Kasumi-1 (cell line): ENCODE data around the gene DXO.
"Not testable (repeated sequence)": the region's sequence is repeated elsewhere in the genome, so short reads cannot be mapped to it uniquely, and the experiment has no call there.

ENCODE experiments used
- DNase-seq, 2 experiments: peaks; one replicate each; lab custom pipeline; 2025; lab: John Stamatoyannopoulos, UW

The DXO gene

DNA sequence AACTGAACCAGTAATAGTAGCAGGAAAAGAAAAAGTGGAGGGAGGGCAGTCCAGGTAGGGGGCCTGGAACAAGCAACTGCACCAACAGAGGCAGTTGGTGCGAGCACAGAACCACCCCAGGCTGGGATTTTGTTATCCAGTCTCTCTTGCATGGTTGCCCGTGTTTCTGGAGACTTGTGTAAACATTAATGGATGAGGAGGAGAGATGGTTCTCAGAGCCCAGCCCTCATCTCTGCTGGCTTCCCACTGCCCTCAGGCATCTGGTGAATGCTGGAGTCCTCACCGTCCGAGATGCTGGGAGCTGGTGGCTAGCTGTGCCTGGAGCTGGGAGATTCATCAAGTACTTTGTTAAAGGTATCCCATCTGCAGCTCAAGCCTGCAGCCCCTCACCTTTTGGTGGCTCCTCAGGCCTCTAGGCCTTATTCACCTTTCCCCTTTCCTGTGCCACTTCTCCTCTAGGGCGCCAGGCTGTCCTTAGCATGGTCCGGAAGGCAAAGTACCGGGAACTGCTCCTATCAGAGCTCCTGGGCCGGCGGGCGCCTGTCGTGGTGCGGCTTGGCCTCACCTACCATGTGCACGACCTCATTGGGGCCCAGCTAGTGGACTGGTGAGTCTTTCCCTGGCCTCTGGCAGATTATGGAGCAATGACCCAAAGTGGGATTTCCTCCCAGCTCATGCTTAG, 8.4 kb upstream of the DXO start:
- not testable (repeated sequence) for DNase-seq

DNA sequence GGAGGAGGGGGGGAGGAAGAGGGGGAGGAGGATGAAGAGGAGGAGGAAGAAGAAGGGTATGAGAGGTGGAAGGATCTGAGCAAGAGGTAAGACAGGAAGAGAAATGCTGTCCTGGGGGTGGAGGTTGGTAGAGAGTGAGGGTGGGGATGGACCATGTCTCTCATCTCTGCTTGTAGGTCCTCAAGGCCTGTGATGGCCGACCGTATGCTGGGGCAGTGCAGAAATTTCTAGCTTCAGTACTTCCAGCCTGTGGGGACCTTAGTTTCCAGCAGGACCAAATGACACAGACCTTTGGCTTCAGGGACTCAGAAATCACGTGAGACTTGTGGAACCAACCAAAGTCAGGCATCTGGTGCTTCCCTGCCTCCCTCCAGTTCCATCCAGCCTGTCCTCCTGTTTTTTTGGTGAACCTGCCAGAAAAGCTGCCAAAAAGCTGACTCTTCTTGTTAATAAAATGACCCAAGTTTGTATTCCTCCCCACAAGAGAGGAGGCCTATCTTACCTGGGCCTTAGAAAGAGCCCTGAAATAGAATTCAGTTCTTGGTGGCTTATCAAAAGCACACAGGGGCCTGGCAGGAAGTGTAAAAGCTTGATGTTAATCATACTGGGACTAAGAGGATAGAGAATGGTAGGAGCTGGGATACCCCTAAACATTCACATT, 7.4 kb upstream of the DXO start:
- no peak for DNase-seq

DNA sequence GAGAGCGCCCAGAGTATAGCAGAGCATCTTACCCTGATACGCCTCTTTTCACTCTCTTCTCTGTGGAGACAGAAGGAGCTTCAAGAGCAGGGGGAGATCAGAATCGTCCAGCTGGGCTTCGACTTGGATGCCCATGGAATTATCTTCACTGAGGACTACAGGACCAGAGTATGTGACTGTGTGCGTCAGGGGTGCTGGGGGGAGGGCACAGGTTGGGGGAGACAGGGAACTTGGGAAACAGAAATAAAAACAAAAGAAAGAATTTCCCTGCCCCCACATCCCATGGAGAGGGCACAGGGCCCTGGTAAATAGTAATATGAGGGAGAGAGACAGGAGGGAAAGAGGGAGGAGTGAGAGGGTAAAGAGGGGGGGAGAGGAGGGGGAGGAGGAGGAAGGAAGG, 6.9 kb upstream of the DXO start:
- no peak for DNase-seq

DNA sequence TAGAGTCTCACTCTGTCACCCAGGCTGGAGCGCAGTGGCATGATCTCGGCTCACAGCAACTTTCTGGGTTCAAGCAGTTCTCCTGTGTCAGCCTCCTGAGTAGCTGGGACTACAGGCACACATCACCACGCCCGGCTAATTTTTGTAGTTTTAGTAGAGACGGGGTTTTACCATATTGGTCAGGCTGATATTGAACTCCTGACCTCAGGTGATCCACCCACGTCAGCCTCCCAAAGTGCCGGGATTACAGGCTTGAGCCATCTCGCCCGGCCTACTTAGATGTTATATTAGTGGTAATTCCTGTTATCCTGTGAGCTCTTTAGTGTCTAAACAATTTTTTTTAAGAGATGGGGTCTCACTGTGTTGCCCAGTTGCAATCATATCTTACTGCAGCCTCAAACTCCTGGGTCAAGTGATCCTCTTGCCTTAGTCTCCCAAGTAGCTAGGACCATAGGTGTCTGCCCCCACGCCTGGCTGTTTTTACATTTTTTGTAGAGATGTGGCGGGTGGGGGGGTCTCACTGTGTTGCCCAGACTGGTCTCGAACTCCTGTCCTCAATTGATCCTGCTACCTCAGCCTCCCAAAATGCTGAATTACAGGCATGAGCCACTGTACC, 6.0 kb upstream of the DXO start:
- DNase-seq, result no peak

DNA sequence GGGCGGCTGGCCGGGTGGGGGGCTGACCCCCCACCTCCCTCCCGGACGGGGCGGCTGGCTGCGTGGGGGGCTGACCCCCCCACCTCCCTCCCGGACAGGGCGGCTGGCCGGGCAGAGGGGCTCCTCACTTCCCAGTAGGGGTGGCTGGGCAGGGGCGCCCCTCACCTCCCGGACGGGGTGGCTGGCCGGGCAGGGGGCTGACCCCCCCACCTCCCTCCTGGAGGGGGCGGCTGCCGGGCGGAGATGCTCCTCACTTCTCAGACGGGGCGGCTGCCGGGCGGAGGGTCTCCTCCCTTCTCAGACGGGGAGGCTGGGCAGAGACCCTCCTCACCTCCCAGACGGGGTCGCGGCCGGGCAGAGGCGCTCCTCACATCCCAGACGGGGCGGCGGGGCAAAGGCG, 4.1 kb upstream of the DXO start:
- DNase-seq, result not testable (repeated sequence)

DNA sequence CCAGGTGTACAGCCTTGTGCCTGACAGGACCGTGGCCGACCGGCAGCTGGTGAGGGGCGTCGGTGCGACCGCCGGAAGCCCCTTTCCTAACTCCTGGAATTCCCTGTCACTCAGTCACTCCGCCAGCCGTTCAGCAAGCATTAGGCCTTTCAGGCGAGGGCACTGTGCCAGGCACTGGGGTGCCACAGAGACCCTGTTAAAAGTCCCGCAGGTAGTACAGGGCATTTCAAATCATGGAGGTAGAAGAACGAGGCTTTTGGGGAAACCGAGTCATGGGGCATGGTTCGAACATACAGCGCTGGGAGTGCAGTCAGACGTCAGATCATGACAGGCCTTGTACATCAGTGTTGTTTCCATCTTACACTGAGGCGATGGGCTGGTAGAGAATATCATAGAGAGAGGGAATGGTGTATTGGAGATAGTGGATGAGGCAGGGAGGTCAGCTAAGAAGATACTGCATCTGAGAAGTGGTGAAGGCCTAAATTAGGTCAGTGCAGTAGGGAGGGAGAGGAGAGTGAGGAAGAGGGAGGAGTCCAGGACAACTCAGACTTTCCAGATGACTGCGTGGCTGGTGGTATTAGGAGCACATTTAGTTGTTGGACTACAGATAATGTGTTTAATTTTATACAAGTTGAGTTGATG, 892 bp upstream of the DXO start:
- DNase-seq, result no peak

DNA sequence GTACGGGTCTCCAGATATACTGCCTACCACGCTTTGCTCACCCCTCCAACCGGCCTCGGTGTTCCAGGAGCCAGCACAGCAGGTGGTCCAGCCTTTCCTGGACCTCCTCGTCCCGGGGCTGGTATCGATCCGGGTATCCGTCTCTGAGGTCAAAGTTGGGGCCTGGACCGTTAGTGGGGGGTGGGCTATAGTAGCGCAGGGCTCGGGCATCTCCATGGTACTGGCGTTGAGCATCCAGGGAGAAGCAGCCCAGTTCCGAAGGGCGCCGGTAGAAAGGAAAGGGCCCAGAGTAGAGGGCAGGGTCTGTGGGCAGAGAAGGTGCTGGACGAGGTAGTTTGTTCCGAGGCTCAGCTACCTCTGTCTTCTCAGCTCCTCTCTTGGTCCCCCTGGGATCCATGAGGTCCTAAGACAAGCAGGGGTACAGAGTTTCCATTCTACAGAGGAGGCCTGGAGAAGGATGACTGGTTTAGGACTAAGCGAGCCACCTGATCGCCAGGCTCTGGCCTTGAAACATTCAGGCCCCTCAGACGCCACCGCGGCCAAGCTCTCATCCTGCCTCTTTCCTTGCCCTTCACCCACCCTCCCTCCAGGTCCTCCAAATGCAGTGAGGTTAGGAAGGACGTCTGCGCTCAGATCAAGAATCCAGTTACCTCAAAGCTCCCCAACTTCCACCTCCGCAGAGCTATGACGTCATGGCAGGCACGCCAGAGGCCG, 502 bp downstream of the DXO start:
- DNase-seq, result no peak

DNA sequence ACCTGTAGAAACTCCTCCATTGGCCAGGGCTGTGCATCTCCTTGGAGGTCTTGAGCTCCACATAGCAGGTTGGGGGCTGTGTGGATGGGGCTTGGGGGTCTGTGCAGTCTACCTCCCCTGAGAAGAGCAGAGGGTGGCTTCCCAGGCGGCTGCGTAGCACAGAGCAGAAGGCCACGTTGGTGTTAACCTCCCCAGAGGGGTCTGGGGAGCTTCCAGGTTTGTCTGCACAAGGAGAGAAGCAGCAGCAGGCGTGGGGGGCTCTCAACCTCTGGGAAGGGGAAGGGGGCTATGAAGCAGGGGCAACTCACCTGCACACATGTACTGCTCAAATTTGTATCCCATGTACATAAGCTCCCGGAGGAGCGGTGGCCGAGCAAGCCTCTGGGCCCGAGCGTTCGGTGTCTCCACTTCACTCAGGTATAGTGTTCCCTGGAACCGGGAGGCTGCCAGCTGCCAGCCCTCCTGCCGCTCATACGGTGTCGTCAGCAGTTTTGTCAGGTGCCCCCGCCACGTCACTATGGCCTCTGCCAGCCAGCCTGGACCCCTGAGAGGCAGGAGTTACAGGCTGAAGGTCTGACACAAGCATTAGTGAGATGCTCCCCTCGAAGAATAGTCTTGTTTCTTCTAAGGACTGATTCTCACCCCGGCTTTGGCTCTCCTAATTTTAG, 1.2 kb downstream of the DXO start:
- DNase-seq, result no peak

DNA sequence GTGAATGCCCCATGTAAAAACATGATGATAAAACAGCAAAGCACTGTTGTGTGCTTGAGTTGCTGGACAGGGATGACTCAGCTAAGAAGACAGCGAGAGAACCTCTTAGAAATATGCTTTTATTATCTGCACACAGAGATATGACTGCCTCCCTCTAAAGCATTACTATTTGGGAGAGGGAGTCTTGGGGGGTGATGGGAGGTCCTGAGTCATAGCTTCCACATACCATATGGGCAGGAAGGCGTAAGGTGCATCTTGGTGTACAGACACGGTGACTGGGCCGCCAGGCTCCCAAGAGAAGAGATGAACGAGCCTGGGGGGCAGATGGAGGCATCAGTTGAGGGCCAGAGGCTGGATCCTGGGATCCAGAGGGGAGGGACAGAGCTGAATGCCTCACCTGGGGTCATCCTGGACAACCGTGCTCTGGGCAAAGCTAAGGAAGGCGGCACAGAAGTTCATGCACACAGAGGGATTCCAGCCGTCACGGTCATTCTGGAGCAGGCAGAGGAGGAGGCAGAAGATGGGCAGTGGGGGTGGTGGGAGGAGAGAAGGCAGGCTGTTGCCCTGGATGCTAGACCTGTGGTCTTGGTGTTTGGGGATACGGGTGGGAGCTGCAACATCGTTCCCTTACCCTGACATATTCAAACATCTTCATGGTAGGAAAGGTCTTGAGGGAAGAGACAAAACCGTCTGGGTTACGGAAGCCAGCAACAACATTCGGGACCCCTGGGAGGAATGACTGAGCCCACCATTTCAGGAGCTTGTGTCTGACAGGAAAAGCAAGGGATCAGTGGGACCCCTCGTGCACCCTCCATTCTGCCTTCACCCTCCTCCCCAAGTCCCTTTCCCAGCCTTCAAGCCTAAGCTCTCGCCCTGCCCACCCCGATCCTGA, 2.0 kb downstream of the DXO start:
- no peak for DNase-seq

DNA sequence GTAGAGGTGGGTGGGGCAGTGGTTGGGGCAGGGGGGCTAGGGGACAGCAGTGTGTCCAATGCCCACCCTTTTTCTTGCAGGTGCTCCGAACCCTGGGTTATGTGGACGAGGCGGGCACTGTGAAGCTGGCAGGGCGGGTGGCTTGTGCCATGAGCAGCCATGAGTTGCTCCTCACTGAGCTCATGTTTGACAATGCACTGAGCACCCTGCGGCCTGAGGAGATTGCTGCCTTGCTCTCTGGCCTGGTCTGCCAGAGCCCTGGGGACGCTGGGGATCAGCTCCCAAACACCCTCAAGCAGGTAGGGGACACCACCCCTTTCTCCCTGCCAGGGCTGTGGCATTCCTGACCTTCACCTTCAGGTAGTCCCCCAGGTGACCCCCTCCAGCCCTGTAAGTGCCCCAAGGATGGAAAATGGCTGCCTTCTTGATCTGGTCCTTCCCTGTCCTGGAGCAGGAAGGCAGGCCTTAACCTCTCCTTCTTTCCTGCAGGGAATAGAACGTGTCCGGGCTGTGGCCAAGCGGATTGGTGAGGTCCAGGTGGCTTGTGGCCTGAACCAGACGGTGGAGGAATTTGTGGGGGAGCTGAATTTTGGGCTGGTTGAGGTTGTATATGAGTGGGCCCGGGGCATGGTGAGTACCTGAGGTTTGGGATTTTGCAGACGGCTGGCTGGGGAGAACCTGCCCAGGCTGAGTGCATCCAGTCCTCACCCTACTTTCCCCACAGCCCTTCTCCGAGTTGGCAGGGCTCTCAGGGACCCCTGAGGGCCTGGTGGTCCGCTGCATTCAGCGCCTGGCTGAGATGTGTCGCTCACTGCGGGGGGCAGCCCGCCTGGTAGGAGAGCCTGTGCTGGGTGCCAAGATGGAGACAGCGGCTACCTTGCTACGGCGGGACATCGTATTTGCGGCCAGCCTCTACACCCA, 2.9 kb downstream of the DXO start:
- no peak for DNase-seq

DNA sequence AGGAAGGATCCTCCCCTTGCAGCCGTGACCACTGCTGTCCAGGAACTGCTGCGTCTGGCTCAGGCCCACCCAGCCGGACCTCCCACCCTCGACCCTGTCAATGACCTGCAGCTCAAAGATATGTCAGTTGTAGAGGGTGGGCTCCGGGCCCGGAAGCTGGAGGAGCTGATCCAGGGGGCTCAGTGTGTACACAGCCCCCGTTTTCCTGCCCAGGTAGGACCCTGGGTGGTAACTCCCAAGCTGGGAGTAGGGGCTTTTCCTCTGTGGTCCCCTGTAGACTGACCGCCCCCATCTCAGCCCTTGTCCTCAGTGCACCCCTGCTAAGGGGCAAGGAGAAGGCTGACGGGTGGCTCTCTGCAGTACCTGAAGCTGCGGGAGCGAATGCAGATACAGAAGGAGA, 3.6 kb downstream of the DXO start:
- DNase-seq, result no peak

DNA sequence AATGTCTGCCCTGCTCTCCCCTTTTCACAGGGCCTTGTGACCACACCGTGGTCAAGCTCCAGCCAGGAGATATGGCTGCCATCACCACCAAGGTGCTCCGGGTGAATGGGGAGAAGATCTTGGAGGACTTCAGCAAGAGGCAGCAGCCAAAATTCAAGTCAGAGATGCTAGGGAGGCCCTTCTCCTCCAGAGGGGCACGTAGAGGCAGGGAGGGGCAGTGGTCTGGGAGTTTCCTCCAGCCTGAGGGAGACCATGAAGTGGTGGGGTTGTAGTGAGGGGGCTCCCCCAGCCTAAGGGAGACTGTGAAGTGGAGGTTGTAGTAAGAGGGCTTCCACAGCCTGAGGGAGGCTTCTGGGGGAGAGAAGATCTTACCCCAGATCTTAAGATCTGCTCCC, 4.0 kb downstream of the DXO start:
- no peak for DNase-seq

DNA sequence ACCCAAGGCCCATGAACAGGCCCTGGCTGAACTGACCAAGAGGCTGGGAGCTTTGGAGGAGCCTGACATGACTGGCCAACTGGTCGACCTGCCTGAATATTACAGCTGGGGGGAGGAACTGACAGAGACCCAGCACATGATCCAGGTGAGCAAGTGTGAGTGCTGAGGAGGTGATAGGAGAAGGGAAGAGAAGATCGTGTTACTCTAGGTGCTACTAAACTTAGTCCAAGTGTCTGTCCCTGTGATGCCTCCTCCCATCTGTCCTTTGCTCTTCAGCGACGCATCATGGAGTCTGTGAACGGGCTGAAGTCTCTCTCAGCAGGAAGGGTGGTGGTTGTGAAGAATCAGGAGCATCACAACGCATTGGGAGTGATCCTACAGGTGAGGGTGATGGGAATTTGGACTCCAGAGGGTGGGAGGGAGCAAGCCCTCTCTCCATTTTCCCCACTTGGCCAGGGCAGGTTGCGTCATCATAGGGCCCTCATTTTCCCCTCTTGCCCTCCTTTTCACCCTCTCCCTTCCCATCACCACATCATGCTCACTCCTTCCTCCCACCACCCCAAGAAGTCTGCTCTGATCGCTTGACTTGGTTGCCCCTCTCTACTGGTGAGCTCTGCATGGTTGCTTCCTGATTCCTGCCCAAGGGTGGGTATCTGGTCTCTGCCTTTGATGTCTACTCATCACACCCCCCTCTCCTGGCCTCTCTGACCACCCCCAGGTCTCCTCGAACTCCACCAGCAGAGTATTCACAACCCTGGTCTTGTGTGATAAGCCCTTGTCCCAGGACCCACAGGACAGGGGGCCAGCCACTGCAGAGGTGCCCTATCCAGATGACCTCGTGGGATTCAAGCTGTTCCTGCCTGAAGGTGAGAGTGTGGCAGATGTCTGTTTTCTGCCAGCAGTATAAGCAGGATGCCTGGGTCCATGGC, 4.7 kb downstream of the DXO start:
- DNase-seq, result no peak

DNA sequence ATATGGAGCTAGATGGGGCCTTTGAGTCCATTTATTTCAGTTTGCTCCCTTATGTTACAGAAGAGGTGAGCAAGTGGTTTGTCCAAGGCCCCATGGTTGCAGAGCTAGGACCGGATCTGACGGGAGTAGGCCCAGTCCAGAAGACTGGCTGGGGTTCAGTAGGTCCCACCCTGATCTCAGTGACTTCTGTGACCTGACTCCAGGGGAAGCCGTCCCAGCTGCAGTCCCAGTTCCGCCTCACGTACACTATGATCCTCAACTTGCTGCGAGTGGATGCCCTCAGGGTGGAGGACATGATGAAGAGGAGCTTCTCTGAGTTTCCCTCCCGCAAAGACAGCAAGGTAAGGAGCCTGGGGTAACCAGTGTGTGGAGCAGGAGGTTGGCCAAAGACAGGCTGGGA, 5.4 kb downstream of the DXO start:
- DNase-seq, result no peak

DNA sequence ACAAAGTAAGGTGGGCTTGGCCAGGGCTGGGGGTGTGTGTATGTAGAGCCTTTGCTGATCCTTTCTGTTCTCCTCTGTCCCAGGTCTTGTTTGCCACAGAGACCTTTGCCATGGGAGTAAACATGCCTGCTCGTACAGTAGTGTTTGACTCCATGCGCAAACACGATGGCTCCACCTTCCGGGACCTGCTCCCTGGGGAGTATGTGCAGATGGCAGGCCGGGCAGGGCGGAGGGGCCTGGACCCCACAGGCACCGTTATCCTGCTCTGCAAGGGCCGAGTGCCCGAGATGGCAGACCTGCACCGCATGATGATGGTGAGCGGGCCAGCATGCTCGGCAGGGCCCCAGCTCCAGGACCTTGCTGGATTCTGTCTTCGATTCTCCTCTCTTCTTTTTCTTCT, 6.2 kb downstream of the DXO start:
- no peak for DNase-seq

DNA sequence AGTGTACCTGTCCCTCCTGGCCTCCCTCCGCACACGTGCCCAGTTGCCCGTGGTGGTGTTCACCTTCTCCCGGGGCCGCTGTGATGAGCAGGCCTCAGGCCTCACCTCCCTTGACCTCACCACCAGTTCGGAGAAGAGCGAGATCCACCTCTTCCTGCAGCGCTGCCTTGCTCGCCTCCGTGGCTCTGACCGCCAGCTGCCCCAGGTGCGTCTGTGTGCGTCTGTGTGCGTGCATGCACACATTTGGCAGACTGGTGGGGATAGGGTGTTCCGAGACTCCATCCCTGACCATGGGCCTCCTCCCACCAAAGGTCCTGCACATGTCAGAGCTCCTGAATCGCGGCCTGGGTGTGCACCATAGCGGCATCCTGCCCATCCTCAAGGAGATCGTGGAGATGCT, 8.0 kb downstream of the DXO start:
- DNase-seq, result no peak

DNA sequence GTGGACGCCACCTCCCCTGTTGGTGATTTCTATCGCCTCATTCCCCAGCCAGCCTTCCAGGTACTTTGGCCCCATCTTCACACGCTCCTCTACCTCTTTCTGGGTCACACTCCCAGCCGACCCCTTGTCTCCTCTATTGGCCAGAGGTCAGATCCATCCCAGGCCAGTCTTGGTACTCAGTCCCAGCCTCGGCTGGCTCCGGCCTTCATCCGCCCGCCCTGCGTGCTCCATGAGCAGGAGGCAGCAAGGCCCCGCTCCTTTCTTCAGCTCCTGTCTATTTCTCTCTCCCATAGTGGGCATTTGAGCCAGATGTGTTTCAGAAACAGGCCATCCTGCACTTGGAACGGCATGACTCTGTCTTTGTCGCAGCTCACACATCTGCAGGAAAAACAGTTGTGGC, 10.3 kb downstream of the DXO start:
- DNase-seq, result no peak
